Ishikawa (cell line): ENCODE data around the gene FBXO48.

Experiments
- CEBPB ChIP-seq: IDR thresholded peaks from 2 replicates; pipeline ENCODE4 v1.6.1; 2012
- CREB1 ChIP-seq: IDR thresholded peaks from 2 replicates; pipeline ENCODE4 v1.6.1; 2012; ENCODE audit warnings: low read depth
- FOXM1 ChIP-seq: IDR thresholded peaks from 2 replicates; pipeline ENCODE4 v1.6.1; 2012; ENCODE audit warnings: low read depth, borderline replicate concordance
- USF1 ChIP-seq: IDR thresholded peaks from 2 replicates; pipeline ENCODE4 v1.6.1; 2012
- YY1 ChIP-seq: IDR thresholded peaks from 2 replicates; pipeline ENCODE4 v1.6.1; 2012; ENCODE audit warnings: low read depth
- ZBTB7A ChIP-seq: IDR thresholded peaks from 2 replicates; pipeline ENCODE4 v1.6.1; 2012; ENCODE audit warnings: low read depth
- TF ChIP-seq, protein P1 (sequence below): IDR thresholded peaks from 2 replicates; pipeline ENCODE4 v1.6.1; 2012; ENCODE audit warnings: low read depth, mild to moderate bottlenecking

- TF ChIP-seq USF1 (no peak), CEBPB (no peak), CREB1 (no peak), ZBTB7A (no peak), YY1 (no peak), FOXM1 (no peak)
- TF ChIP-seq, protein P1, sequence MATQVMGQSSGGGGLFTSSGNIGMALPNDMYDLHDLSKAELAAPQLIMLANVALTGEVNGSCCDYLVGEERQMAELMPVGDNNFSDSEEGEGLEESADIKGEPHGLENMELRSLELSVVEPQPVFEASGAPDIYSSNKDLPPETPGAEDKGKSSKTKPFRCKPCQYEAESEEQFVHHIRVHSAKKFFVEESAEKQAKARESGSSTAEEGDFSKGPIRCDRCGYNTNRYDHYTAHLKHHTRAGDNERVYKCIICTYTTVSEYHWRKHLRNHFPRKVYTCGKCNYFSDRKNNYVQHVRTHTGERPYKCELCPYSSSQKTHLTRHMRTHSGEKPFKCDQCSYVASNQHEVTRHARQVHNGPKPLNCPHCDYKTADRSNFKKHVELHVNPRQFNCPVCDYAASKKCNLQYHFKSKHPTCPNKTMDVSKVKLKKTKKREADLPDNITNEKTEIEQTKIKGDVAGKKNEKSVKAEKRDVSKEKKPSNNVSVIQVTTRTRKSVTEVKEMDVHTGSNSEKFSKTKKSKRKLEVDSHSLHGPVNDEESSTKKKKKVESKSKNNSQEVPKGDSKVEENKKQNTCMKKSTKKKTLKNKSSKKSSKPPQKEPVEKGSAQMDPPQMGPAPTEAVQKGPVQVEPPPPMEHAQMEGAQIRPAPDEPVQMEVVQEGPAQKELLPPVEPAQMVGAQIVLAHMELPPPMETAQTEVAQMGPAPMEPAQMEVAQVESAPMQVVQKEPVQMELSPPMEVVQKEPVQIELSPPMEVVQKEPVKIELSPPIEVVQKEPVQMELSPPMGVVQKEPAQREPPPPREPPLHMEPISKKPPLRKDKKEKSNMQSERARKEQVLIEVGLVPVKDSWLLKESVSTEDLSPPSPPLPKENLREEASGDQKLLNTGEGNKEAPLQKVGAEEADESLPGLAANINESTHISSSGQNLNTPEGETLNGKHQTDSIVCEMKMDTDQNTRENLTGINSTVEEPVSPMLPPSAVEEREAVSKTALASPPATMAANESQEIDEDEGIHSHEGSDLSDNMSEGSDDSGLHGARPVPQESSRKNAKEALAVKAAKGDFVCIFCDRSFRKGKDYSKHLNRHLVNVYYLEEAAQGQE = no peak
Measured at GRCh38 chr2:68416081-68416675, 50.9 kb downstream of the FBXO48 start.
